ENCODE data around the gene TXNDC16.

TXNDC16 gene

DNA sequence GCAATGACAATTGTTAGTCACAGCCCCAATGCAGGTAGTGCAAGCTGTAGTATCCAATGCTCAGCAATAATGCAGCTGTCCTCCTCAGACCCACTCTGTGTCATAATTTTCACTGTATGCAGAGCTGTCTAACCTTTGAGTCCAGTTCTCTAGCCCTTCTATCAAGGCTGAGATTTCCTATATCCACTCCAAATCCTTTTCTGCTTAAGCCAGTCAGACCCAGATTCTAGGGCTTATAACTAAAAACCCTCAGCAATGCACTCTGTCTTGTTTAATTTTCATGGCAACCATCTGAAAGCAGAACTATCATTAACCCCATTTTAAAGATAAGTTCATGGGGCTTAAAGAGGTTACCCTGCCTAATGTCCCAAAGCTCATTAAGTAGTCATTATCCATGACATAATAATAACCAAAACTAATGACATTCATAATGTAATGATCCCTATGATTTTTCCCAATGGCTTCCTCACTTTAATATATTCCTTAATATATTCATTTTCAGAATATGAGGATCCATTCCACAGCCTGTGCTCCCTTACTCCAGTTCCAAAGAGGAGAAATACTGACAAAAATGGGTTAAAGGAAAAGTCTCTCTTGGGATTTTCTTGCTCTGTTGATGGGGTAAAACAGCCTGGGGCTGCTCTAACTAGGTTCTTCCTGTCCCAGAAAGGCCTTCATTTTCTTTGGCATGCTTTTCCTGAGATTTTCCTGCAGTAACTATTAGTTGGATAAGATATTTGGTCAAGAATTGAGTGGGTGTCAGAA is 29.5 kb downstream of the TXNDC16 start:
- no peak overlapping the region for H2AFZ ChIP-seq (ENCODE audit: low read depth, low read length, severe bottlenecking)
- H3K27ac ChIP-seq (ENCODE audit: low read depth, low read length): no peak overlapping the region
- H3K79me2 ChIP-seq (ENCODE audit: insufficient read depth, low read length): no peaks in the 10 kb centered on the region
- no peak for TF ChIP-seq EZH2phosphoT487 (conservative IDR thresholded peaks at IDR 0.05; ENCODE audit: low read length)
- TF ChIP-seq, protein P1, sequence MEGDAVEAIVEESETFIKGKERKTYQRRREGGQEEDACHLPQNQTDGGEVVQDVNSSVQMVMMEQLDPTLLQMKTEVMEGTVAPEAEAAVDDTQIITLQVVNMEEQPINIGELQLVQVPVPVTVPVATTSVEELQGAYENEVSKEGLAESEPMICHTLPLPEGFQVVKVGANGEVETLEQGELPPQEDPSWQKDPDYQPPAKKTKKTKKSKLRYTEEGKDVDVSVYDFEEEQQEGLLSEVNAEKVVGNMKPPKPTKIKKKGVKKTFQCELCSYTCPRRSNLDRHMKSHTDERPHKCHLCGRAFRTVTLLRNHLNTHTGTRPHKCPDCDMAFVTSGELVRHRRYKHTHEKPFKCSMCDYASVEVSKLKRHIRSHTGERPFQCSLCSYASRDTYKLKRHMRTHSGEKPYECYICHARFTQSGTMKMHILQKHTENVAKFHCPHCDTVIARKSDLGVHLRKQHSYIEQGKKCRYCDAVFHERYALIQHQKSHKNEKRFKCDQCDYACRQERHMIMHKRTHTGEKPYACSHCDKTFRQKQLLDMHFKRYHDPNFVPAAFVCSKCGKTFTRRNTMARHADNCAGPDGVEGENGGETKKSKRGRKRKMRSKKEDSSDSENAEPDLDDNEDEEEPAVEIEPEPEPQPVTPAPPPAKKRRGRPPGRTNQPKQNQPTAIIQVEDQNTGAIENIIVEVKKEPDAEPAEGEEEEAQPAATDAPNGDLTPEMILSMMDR (IDR thresholded peaks at IDR 0.05; ENCODE audit: insufficient read depth, low read length, poor library complexity, severe bottlenecking): no peak
- no peaks in the 10 kb centered on the region for H3K27me3 ChIP-seq (ENCODE audit: low read length)
- no peaks in the 10 kb centered on the region for H4K20me1 ChIP-seq (ENCODE audit: low read depth, low read length)
- H3K9ac ChIP-seq (ENCODE audit: low read length): no peak overlapping the region
- H3K4me2 ChIP-seq (ENCODE audit: low read depth, low read length, poor library complexity, severe bottlenecking): no peak overlapping the region
- H3K36me3 ChIP-seq (ENCODE audit: low read length): peaks cover 6% of the 10 kb centered on the region; the same call in 1 of the 2 replicates
- no peaks in the 10 kb centered on the region for H3K9me3 ChIP-seq (ENCODE audit: insufficient read depth, low read length)
- H3K4me3 ChIP-seq (ENCODE audit: insufficient read depth, low read length, poor library complexity, severe bottlenecking): no peak overlapping the region
- H3F3A ChIP-seq (ENCODE audit: insufficient read depth): no peaks in the 10 kb centered on the region
- no peaks in the 10 kb centered on the region for H3K9me2 ChIP-seq (replicated peaks; ENCODE audit: insufficient read depth, low read length)

DNA sequence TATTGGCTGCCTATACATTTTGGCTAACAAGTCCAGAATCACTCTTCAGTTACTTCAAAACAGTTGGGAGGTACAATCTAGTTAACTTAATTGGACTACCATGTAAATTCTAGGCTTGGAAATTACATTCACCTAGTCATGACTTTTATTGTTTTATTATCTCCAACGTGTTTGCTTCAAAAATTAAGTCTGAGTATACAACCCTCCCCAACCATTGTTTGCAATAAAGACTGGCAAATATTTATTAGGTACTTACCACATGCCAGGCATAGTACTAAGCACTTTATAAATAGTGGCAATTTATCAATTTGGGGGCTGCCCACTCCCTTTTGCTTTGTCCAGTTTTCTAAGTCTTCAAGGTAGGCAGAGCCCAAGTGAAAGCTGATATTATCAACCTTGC is 30.3 kb downstream of the TXNDC16 start:
- Histone ChIP-seq H3K9me3 (ENCODE audit: insufficient read depth, low read length) (no peaks in the 10 kb centered on the region), H3K79me2 (ENCODE audit: insufficient read depth, low read length) (no peaks in the 10 kb centered on the region), H3K9ac (ENCODE audit: low read length) (no peak overlapping the region), H4K20me1 (ENCODE audit: low read depth, low read length) (no peaks in the 10 kb centered on the region), H3K27ac (ENCODE audit: low read depth, low read length) (no peak overlapping the region), H3K27me3 (ENCODE audit: low read length) (no peaks in the 10 kb centered on the region), H3K36me3 (ENCODE audit: low read length) (0 out of 2 replicates have a peak, but pooled peaks cover 3% of the 10 kb centered on the region), H3K4me3 (ENCODE audit: insufficient read depth, low read length, poor library complexity, severe bottlenecking) (no peak overlapping the region), H3K9me2 (replicated peaks; ENCODE audit: insufficient read depth, low read length) (no peaks in the 10 kb centered on the region), H2AFZ (ENCODE audit: low read depth, low read length, severe bottlenecking) (no peak overlapping the region), H3K4me2 (ENCODE audit: low read depth, low read length, poor library complexity, severe bottlenecking) (no peak overlapping the region), H3F3A (ENCODE audit: insufficient read depth) (no peaks in the 10 kb centered on the region)
- TF ChIP-seq, protein P1 (IDR thresholded peaks at IDR 0.05; ENCODE audit: insufficient read depth, low read length, poor library complexity, severe bottlenecking): no peak
- no peak for TF ChIP-seq EZH2phosphoT487 (conservative IDR thresholded peaks at IDR 0.05; ENCODE audit: low read length)

DNA sequence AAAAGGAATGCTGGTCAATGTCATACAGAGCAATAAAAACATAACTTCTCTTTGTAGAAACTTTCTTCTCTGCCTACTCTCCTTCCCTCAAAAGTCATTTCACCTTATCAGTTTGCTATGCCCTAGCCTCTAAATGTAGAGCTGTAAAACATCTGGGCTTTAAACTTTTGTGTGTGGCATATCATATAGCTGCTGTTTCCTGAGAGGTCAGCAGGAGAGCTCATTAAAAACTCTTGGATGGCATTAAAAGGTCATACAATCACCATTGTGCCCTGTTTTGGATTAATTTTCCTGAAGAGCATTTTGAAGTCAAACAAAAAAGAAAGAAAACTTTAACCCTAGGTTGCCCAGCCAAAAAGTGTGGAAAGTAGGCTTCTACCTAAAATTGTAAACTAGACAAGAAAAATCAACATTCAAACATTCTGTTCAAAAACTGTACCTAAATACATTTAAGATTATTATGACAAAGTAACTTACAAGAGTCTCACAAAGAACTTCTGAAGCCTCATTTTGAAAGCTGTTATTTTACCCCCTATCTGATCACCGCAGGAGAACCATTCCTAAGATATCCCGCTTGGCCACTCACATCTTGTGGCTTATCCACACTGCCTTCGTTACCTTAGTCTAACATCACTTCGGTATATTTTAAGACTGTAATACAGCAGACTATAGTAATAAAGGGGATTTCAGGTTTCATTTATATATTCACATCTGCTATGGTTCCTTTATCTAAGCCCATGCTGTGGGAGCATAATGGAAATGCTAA is 38.1 kb downstream of the TXNDC16 start:
- Histone ChIP-seq H3F3A (ENCODE audit: insufficient read depth) (peaks cover 9% of the 10 kb centered on the region; the same call in 1 of the 2 replicates), H3K4me2 (ENCODE audit: low read depth, low read length, poor library complexity, severe bottlenecking) (no peak overlapping the region), H3K27ac (ENCODE audit: low read depth, low read length) (no peak overlapping the region), H3K9ac (ENCODE audit: low read length) (no peak overlapping the region), H3K9me2 (replicated peaks; ENCODE audit: insufficient read depth, low read length) (no peaks in the 10 kb centered on the region), H3K79me2 (ENCODE audit: insufficient read depth, low read length) (0 out of 2 replicates have a peak, but pooled peaks cover 5% of the 10 kb centered on the region), H3K9me3 (ENCODE audit: insufficient read depth, low read length) (no peaks in the 10 kb centered on the region), H3K36me3 (ENCODE audit: low read length) (peaks cover 31% of the 10 kb centered on the region), H2AFZ (ENCODE audit: low read depth, low read length, severe bottlenecking) (no peak overlapping the region), H3K27me3 (ENCODE audit: low read length) (no peaks in the 10 kb centered on the region), H3K4me3 (ENCODE audit: insufficient read depth, low read length, poor library complexity, severe bottlenecking) (no peak overlapping the region), H4K20me1 (ENCODE audit: low read depth, low read length) (no peaks in the 10 kb centered on the region)
- TF ChIP-seq, protein P1 (IDR thresholded peaks at IDR 0.05; ENCODE audit: insufficient read depth, low read length, poor library complexity, severe bottlenecking): no peak

Data from SU-DHL-6 (cell line).